ENCODE measurements around the gene SMIM35.

GRCh38 chr11:118084247-118084646, 2.5 kb downstream of the SMIM35 start:
- no peak for TF ChIP-seq CTCF (conservative IDR thresholded peaks at IDR 0.05)
- TF ChIP-seq EZH2 (IDR thresholded peaks at IDR 0.05; ENCODE audit: low read depth): no peak

All from PC-9 (cell line).